HK-2 (cell line): Measurements from ENCODE around the gene NFATC1.

Experiments
- DNase-seq: peaks from one replicate; pipeline ENCODE4 v3.0.0-alpha.2; 2018; ENCODE audit not compliant: unreplicated experiment

Gene NFATC1

GRCh38 chr18:79440316-79441110, 44.8 kb downstream of the NFATC1 start:
- DNase-seq = no peak

- DNase-seq = no peak
Observed at GRCh38 chr18:79441420-79441819, 45.7 kb downstream of the NFATC1 start.

DNA sequence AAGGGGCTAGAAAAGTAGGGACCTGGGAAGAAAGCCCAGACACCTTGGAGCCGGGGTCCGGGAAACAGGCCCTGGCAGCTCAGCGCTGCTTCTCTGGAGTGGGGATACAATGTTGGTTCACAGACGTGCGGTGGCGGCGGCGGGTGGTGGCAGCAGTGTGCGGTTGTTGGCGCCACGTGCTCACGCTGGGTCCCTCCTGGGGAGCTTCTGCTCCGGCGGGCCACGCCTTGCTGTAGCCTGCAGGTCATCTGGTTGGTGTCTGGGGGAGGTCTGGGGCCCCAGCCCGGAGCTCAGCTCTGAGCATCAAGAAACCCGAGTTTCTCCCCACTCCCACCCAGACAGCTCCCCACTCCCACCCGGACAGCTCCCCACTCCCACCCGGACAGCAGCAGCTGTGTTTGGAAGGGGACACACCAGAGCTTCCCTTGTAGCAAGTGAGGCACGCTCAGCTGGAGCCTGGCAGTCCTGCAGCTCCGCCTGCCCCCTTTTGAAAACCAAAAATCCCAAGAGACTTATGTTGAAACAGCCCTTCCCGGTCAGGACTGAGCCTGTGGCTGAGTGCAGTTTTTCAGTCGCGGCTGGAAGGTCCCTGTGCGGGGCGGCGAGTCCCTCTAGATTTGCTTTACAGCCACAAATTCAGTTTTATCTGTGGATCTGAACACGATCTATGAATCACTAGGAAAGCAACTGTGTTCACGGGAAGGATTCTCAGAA, 46.9 kb downstream of the NFATC1 start:
- no peak for DNase-seq

DNA sequence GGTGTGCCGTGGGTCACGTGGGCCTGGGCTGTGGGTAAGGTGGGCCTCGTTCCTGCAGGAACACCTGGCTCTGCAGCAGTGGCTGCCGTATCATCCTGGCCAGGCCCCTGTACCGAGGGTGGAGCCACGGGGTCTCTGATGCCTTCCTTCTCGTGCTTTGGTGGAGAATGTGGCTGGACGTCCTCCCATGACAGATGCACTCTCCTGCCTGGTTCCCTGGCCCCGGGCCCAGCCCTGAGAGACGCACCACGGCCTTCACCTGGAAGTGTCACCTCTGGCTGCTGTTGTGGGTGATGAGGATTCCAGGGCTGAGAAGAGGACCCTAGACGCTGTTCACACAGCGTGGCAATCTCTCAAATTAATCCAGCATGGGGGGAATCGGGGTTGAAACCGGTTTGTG, 49.5 kb downstream of the NFATC1 start:
- DNase-seq = no peak

DNA sequence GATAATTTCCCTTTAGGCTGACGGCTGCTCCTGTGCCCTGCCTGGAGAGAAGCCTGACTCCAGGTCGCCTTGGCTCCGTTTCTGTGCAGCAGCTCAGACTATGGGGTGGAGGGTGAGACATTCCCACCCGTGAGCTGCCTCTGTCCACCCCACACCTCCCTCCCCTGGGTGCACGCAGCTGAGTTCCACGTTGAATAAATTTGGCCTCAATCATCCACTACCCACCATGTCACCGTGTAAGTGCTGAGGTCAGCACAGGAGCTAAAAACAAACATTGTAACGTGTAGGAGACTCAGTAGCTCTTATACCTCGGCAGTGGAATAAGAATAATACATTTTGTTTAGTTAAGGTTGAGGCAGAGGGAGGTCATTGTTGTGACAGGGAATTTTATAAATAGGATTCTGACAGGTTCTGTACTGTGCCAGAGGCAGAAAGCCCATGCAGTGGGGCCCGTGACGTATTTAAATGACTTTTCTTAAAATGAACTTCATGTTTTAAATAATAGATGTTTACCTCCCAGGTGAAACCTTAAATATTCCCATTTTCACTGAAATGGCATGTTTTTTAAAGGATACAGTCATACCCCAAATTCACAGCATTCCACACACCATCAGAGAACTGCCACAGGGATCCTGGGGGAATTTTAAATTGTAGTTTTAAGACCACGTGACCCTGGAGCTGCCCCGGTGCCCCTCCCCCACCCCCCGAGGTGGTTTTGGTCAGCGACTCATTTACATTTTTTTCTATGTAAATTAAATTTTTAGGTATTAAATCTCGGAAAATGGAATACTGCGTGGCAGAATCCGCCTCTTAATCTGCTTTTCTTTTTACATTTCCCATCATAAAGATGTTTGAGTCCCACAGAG, 50.2 kb downstream of the NFATC1 start:
- DNase-seq = no peak

DNA sequence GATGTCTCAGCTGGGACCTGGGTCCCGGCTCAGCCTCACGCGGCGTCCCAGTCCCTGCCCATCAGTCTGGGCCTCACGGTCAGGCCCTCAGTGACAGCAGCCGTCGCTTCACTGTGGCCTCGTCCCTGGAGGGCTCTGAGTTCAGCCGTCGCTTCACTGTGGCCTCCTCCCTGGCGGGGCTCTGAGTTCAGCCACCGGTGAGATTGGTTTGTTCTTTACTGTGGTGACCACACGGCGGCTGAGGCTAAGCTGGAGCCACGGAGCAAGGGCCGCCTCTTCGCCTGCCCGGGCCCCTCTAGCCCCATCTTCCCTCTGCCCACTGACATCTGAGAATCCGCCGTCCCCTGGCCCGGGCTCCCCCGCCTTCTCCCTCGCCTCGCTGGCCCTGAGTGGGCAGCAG, 51.2 kb downstream of the NFATC1 start:
- no peak for DNase-seq

DNA sequence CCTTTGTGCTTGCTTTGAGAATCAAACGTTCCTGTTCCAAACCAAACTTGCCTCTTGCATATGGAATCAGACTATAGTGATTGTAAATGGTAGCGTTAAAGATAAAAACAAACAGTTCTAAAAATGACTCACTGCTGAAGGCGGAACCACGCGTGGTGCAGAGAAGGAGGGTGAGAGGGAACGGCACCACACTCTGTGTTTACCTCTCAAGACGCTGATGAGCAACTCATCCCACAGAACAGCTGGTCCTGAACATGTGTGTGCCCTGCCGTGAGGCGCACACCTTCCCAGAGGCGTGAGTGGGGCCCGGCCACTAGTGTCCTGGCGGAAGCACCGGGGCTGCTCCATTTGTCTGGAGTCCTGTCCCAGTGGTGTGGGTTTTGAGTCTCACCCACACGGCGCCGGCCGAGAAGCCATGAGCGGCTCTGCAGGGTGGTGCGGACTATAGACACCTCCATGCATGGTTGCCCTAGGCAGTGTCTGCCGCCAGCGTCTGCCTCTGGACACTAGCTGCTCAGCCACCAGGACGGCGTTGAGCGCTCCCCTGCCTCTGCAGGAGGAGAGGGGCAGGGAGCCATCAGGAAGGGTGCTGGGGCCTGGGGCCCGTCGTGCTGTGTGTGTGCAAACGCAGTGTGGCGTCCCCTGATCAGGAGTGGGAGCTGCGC, 52.1 kb downstream of the NFATC1 start:
- no peak for DNase-seq

DNA sequence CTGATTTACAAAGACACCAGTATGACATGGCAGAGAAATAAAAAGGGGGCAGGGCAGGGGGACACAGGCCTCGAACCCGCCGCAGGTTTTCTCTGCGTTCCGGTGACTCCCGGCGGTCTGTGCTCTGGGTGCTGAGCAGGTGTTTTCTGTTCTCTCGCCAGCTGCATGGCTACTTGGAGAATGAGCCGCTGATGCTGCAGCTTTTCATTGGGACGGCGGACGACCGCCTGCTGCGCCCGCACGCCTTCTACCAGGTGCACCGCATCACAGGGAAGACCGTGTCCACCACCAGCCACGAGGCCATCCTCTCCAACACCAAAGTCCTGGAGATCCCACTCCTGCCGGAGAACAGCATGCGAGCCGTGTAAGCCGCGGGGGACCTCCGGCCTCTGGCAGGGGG, 52.9 kb downstream of the NFATC1 start:
- DNase-seq = no peak

- DNase-seq = no peak
Observed at GRCh38 chr18:79449551-79450288, 54.0 kb downstream of the NFATC1 start.

GRCh38 chr18:79450289-79451080, 54.8 kb downstream of the NFATC1 start:
- no peak for DNase-seq

DNA sequence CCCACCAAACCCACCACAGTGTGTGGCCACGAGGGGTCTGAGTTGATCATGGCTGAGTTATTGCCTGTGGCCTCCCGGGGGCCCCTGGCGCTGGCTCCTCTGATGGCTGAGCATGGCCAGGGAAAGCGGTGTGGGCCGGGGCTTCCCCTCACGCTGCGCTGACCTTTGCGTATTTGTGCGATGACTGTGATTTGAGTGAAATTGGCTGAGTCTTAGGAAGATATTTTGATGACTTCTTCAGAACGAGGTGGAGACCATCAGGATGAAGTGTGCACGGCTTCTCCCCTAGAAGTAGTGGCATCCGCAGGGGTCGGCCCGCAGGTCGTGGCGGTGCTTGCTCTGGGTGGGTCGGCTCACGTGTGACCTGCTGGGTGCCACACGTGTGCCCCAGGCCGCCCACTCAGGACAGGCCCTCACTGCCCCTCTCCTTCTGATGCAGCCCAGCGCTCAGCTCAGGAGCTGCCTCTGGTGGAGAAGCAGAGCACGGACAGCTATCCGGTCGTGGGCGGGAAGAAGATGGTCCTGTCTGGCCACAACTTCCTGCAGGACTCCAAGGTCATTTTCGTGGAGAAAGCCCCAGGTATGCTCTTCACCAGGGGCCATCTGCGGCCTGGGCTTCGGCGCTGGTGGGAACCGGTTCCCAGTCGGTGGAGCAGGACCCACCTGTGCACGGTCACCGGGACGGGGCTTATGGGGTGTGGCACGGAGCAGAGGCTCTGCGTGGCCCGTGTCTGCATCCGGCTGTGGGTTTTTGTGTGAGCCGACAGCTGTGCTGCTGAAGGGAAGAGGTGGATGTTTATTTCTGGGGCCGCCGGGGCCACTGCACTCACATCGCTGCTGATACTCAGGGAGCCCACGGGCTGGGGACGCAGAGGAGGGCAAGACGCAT, 55.8 kb downstream of the NFATC1 start:
- no peak for DNase-seq

DNA sequence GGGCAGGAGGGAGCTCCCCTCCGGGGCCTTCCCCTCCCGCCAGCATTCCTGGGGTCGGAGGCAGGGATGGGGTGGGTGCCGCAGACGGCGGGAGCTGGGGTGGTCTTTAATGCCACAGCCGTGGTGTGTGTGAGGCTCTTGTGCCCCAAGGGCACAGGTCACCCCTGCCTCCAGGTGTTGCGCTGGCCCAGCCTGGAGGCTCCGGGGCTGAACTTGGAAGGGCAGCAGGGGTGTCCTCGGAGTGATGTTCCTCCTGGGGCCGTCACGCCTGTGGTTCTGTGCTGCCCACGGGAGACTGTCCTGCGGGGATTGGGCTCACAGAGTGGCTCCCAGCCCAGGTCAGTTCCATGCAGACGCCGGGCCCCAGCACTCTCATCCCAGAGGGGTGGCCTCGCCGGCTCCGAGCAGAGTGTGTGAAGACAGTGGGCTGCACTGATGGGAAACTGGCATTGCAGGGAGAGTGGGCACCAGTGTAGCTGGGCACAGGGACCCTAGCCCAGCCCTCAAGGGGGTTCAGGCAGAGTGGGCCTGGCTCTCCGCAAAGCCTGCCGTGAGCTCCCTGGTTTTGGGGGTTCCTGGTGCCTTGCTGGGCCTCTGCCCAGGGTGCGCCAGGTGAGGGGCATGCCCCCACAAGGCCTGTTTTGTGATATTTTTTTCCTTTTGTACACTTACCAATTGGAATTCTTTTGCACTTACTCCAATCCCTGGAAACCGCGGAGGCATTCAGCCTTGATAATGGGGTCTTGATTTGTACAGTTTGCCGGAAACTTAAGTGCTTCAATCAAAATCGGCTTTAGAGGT, 56.7 kb downstream of the NFATC1 start:
- DNase-seq = no peak

GRCh38 chr18:79452991-79453645, 57.4 kb downstream of the NFATC1 start:
- DNase-seq = no peak

- no peak for DNase-seq
Observed at GRCh38 chr18:79453816-79454735, 58.3 kb downstream of the NFATC1 start.

DNA sequence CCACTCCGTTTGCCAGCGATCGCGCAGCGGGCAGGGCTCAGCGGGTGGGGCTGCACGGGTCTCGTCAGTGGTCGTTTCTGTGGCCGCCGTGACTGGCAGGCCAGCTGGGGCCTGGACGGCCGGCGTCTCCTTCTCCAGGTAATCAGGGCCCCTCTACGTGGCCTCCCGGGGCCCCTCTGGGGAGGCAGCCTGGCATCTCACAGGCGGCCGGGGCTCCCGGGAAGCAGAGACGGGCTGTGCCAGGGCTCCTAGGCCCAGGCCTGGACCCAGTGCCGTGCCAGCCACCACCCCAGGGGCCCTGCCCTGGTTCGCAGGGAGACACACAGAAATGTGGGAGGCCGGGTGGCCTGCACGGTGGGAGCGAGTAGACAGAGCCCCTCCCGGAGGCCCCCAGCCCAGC, 59.5 kb downstream of the NFATC1 start:
- DNase-seq = no peak

DNA sequence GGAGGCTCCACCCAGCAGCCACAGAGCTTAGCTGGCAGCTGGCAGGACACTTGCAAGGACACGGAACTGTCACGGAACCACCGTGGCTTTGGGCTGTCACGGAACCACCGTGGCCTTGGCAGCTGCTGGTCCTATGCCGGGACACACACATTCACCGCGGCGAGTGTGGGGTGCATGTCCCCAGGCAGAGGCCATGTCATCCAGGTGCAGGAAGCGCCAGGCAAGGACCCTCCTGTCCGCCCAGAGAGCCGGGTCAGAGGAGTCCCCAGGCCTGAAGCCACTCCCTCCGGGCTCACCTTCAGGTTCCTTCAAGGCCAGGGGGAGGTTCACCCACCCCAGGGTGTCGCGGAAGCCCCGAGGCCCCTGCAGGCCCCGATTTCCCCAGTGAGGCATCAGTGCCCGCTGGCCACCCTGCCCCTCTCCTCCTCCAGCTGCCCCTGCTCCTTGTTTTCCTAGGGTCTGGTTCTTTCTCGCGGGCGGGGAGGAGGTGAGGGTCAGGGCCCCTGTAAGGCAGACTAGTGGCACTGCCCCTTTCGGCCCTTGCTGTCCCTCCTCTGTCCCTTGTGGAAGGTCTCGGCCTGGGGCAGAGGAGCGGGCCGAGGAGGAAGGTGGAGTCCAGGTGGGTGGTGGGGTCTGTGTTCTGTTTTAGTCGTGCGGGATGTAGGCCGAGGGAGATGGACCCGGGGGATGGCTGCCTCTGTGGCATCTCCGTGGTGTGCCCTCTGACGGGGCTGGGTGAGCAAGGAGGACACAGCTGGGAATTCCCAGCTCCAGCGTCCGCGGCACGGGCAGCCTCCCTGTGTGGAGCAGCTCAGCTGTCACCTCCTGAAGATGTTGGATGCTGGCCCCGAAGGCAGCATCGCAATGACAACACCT, 60.6 kb downstream of the NFATC1 start:
- no peak for DNase-seq
